GM12892 (cell line): ENCODE results near the gene PISD.

Experiments used
- POLR2A ChIP-seq: IDR thresholded peaks from 2 replicates; pipeline ENCODE4 v1.6.1; 2011; ENCODE audit warnings: low read depth, low read length, control low read depth
- POLR2AphosphoS5 ChIP-seq: IDR thresholded peaks from 2 replicates; pipeline ENCODE4 v1.6.1; 2011; ENCODE audit warnings: low read depth, low read length, control low read depth

DNA sequence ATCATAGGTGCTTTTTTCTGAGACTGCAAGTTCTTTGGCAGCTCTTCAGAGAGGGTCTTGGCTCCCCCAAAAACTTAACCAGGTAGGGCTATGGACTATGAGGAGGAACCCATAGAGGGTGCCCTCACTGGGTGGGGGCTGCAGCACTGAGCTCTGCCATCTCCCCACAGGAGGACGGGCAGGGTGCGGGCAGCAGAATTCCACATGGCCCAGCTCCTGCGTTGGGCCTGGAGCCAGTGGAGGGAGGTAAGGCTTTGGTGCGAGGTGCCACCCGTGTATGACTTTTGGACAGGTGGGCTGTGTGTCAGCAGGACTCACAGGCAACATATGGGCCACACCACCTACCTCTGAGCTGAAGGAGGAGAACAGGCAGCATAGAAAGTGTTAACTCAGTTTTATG lies 58.4 kb downstream of the PISD start:
- no peak for TF ChIP-seq POLR2AphosphoS5
- TF ChIP-seq POLR2A: no peak
